Activated B cell treated with CpG ODN at 0.5 μM for 24 hours (primary cell): ENCODE results near the gene NOTUM. TPM values are rescaled to one million over a fixed set of nuclear protein-coding genes. Genes with fewer than 3 reads are reported as not detected.

Source experiments
- ATAC-seq: fragments of 200-7000 bp; cut with Tn5 transposase; one replicate; pipeline ENCODE4 v1.10.0; 2021; ENCODE audit warnings: low read depth, mild to moderate bottlenecking, moderate library complexity
- CTCF ChIA-PET: fragments of 350-600 bp; sonication (Branson Sonifier 250); formaldehyde crosslinking; loops from one replicate; lab custom pipeline; 2021; ENCODE audit warnings: antibody characterized with exemption; lab: Charles Lee
- POLR2A ChIA-PET: fragments of 350-600 bp; sonication (Branson Sonifier 250); formaldehyde crosslinking; loops from one replicate; lab custom pipeline; 2021; ENCODE audit warnings: antibody characterized with exemption; lab: Charles Lee
- DNase-seq: peaks from one replicate; pipeline ENCODE4 v3.0.0; 2022
- H3K27ac Mint-ChIP-seq: one replicate; pipeline ENCODE4 v1.8.0; 2020; ENCODE audit warnings: mixed read lengths
- H3K27me3 Mint-ChIP-seq: one replicate; pipeline ENCODE4 v1.8.0; 2021; ENCODE audit warnings: mixed read lengths
- H3K36me3 Mint-ChIP-seq: one replicate; pipeline ENCODE4 v1.8.0; 2021; ENCODE audit warnings: low read depth, mixed read lengths
- H3K4me1 Mint-ChIP-seq: one replicate; pipeline ENCODE4 v1.8.0; 2021; ENCODE audit warnings: mixed read lengths
- H3K4me3 Mint-ChIP-seq: one replicate; pipeline ENCODE4 v1.8.0; 2020; ENCODE audit warnings: mild to moderate bottlenecking, mixed read lengths
- H3K9me3 Mint-ChIP-seq: one replicate; pipeline ENCODE4 v1.8.0; 2020; ENCODE audit warnings: mixed read lengths
- CTCF ChIP-seq: fragments of 200-600 bp; IDR thresholded peaks from one replicate; pipeline ENCODE4 v1.8.0; 2022; ENCODE audit warnings: antibody characterized with exemption, mild to moderate bottlenecking
- intact Hi-C: fragments of 100-400 bp; cut with micrococcal nuclease; formaldehyde crosslinking; loops from one replicate; pipeline ENCODE4 v1.15.1; 2024
- total RNA-seq: library from RNA; stranded (reverse); gene quantifications from 2 replicates; pipeline ENCODE4 v1.2.3, GENCODE V29; 2022

The NOTUM gene
- total RNA-seq, 1 donor from 2014 or later: not detected

GRCh38 chr17:81991684-81992305 is 30.8 kb upstream of the NOTUM start:
- no peaks in the 10 kb centered on the region for H3K27me3 Mint-ChIP-seq
- TF ChIP-seq CTCF: no peak
- no peaks in the 10 kb centered on the region for H3K9me3 Mint-ChIP-seq
- DNase-seq (no peak), ATAC-seq (no peak)
- H3K27ac Mint-ChIP-seq: no peak overlapping the region
- POLR2A ChIA-PET: interaction anchor here (0.6 kb wide), 1 partner anchor 38 kb away, joined by 3 read pairs; no protein-coding TSS in a partner anchor
- H3K4me3 Mint-ChIP-seq: no peak overlapping the region
- H3K36me3 Mint-ChIP-seq: peaks cover 20% of the 10 kb centered on the region
- no peaks in the 10 kb centered on the region for H3K4me1 Mint-ChIP-seq
- intact Hi-C loops: no loop called here
- CTCF ChIA-PET: no interaction called here

GRCh38 chr17:81990836-81991683 is 30.1 kb upstream of the NOTUM start:
- ATAC-seq (no peak), DNase-seq (no peak)
- Mint-ChIP-seq H3K9me3 (no peaks in the 10 kb centered on the region), H3K4me3 (no peak overlapping the region), H3K27me3 (no peaks in the 10 kb centered on the region), H3K36me3 (peaks cover 24% of the 10 kb centered on the region), H3K27ac (no peak overlapping the region), H3K4me1 (no peaks in the 10 kb centered on the region)
- POLR2A ChIA-PET: interaction anchor here (0.6 kb wide), 1 partner anchor 38 kb away, joined by 3 read pairs; no protein-coding TSS in a partner anchor
- no peak for TF ChIP-seq CTCF
- CTCF ChIA-PET: no interaction called here
- intact Hi-C loops: no loop called here

DNA sequence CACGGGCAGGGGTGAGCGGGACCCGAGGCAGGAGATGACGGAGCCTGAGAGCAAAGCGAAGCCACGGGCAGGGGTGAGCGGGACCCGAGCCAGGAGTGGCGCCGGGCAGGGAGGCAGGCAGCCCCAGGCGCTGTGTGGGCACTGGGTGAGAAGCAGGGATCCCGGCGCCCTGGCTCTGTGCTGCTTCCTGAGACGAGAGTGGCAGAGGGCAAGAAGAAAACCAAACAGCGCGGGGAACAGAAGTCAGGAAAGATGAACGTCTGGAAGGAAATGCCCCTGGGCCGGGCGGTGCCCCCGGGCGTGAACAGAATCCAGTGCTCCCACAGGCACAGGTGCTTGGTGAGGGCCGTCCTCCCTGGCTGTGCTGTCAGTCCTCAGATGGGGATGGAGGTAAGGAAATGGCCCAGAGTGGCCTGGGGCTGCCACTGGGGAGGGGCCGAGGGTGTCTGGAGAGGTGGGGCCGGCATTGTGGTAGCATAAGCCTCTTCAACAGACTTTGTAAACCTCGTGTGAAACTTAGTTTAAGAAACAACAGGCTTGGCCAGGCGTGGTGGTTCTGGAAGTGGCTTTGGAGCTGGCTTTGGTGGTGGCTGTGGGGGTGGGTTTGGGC is 26.3 kb upstream of the NOTUM start:
- Mint-ChIP-seq H3K4me3 (no peak overlapping the region), H3K9me3 (no peaks in the 10 kb centered on the region), H3K4me1 (peaks cover 13% of the 10 kb centered on the region), H3K27me3 (no peaks in the 10 kb centered on the region), H3K27ac (no peak overlapping the region), H3K36me3 (peaks cover 46% of the 10 kb centered on the region)
- TF ChIP-seq CTCF: no peak
- ChIA-PET POLR2A (no interaction called here), CTCF (no interaction called here)
- intact Hi-C loops: no loop called here
- no peak for ATAC-seq
- no peak for DNase-seq

- Mint-ChIP-seq H3K36me3 (peaks cover 46% of the 10 kb centered on the region), H3K4me1 (peaks cover 13% of the 10 kb centered on the region), H3K27me3 (no peaks in the 10 kb centered on the region), H3K4me3 (no peak overlapping the region), H3K27ac (no peak overlapping the region), H3K9me3 (no peaks in the 10 kb centered on the region)
- no peak for DNase-seq
- POLR2A ChIA-PET: no interaction called here
- CTCF ChIA-PET: no interaction called here
- no peak for ATAC-seq
- intact Hi-C loops: no loop called here
- no peak for TF ChIP-seq CTCF
Observed at GRCh38 chr17:81986606-81987005, 25.6 kb upstream of the NOTUM start.
